Endothelial cell of umbilical vein (primary cell): Measurements from ENCODE around the gene MTREX. TPM values are rescaled to one million over a fixed set of nuclear protein-coding genes. Genes with fewer than 3 reads are reported as not detected.

Experiments
- BruUV-seq: library from RNA; stranded (reverse); fragments of 400-500 nt; replicated peaks from 2 replicates; lab custom pipeline; 2021; lab: Mats Ljungman, UMichigan
- CTCF ChIA-PET: fragments of 300-600, 350-600 bp; sonication (Branson Sonifier 250); formaldehyde crosslinking; loops from one replicate; lab custom pipeline; 2021; ENCODE audit warnings: antibody characterized with exemption, inconsistent platforms; lab: Charles Lee
- POLR2A ChIA-PET: fragments of 300-600, 350-600 bp; sonication (Branson Sonifier 250); formaldehyde crosslinking; loops from one replicate; lab custom pipeline; 2021; ENCODE audit warnings: antibody characterized with exemption, inconsistent platforms; lab: Charles Lee
- DNase-seq: peaks from one replicate; pipeline ENCODE4 v3.0.0-alpha.2; 2011; ENCODE audit warnings: low read depth, low spot score
- FAIRE-seq: peaks from 2 replicates; lab custom pipeline; 2011; peaks lifted over from hg19 to GRCh38; lab: Jason Lieb, UNC
- H2AFZ ChIP-seq: 2 replicates; pipeline ENCODE4 v1.6.0; 2012; ENCODE audit warnings: low read depth, low read length, control low read depth, inconsistent platforms
- H3K27ac ChIP-seq: 2 replicates; pipeline ENCODE4 v1.5.1; 2011; ENCODE audit warnings: low read depth, mild to moderate bottlenecking, control low read depth, low read length, moderate library complexity; ENCODE audit not compliant: insufficient read depth
- H3K27me3 ChIP-seq, 2 experiments: 2 replicates each; pipeline versions ENCODE4 v1.6.0 to v1.6.1; 2011; ENCODE audit warnings: low read length in 2 of 2, mixed read lengths in 1 of 2; ENCODE audit not compliant: control insufficient read depth in 2 of 2, insufficient read depth in 2 of 2
- H3K36me3 ChIP-seq, 2 experiments: 2 replicates in 1 of 2; 3 replicates in 1 of 2; pipeline ENCODE4 v1.5.1; 2011; ENCODE audit warnings: low read length in 2 of 2, mild to moderate bottlenecking in 1 of 2, moderate library complexity in 1 of 2; ENCODE audit not compliant: control insufficient read depth in 2 of 2, insufficient read depth in 2 of 2; ENCODE audit errors: extremely low read depth in 1 of 2
- H3K4me1 ChIP-seq: 3 replicates; pipeline ENCODE4 v1.5.1; 2011; ENCODE audit warnings: mild to moderate bottlenecking, low read length; ENCODE audit not compliant: control insufficient read depth, insufficient read depth; ENCODE audit errors: extremely low read depth
- H3K4me2 ChIP-seq: 2 replicates; pipeline ENCODE4 v1.6.1; 2011; ENCODE audit warnings: low read length, control low read depth, mixed read lengths; ENCODE audit not compliant: insufficient read depth
- H3K4me3 ChIP-seq, 3 experiments: fragments of 200-600 bp in 1 of 3; sonication (generic), shearing (Covaris generic) in 1 of 3; replicated peaks in 1 of 3; 2 replicates each; pipeline ENCODE4 v1.5.1; 2011 to 2016; ENCODE audit warnings: control low read depth in 3 of 3, low read length in 3 of 3, mild to moderate bottlenecking in 2 of 3, inconsistent platforms in 1 of 3, low read depth in 1 of 3, moderate library complexity in 1 of 3; ENCODE audit not compliant: insufficient read depth in 1 of 3
- H3K79me2 ChIP-seq: 2 replicates; pipeline ENCODE4 v1.6.0; 2012; ENCODE audit warnings: low read length, inconsistent platforms; ENCODE audit not compliant: control insufficient read depth, insufficient read depth
- H3K9ac ChIP-seq: replicated peaks from 2 replicates; pipeline ENCODE3; 2011; ENCODE audit warnings: low read length, control low read depth; ENCODE audit not compliant: insufficient read depth; ENCODE audit errors: extremely low read depth
- H3K9me1 ChIP-seq: replicated peaks from 3 replicates; pipeline ENCODE4 v1.6.0; 2011; ENCODE audit warnings: mild to moderate bottlenecking, low read length; ENCODE audit not compliant: control insufficient read depth, insufficient read depth; ENCODE audit errors: extremely low read depth
- H3K9me3 ChIP-seq: replicated peaks from 2 replicates; pipeline ENCODE4 v1.5.1; 2012; ENCODE audit warnings: low read length, inconsistent platforms; ENCODE audit not compliant: control insufficient read depth, insufficient read depth
- H4K20me1 ChIP-seq: replicated peaks from 2 replicates; pipeline ENCODE3; 2011; ENCODE audit warnings: mild to moderate bottlenecking, low read length; ENCODE audit not compliant: control insufficient read depth, insufficient read depth; ENCODE audit errors: extremely low read depth
- CTCF ChIP-seq, 2 donors: IDR thresholded peaks; 1 replicate in 1 of 2; 2 replicates in 1 of 2; pipeline ENCODE4 v1.5.1; 2011; ENCODE audit warnings: low read length in 2 of 2, mild to moderate bottlenecking in 2 of 2, moderate library complexity in 2 of 2, control low read depth in 1 of 2, inconsistent platforms in 1 of 2, low read depth in 1 of 2; ENCODE audit not compliant: insufficient read depth in 1 of 2; ENCODE audit errors: extremely low read depth in 1 of 2
- EZH2 ChIP-seq: IDR thresholded peaks from 2 replicates; pipeline ENCODE4 v1.6.1; 2012; ENCODE audit warnings: borderline replicate concordance, low read depth, mild to moderate bottlenecking, moderate library complexity, low read length, inconsistent platforms; ENCODE audit not compliant: severe bottlenecking
- FOS ChIP-seq: IDR thresholded peaks from 2 replicates; pipeline ENCODE4 v1.6.1; 2011; ENCODE audit warnings: mild to moderate bottlenecking, low read length, moderate library complexity, borderline replicate concordance; ENCODE audit not compliant: insufficient read depth
- GATA2 ChIP-seq: IDR thresholded peaks from 2 replicates; pipeline ENCODE4 v1.7.0; 2011; ENCODE audit warnings: low read depth, mild to moderate bottlenecking, moderate library complexity, mixed read lengths, low read length; ENCODE audit not compliant: insufficient read length, insufficient read depth
- JUN ChIP-seq: IDR thresholded peaks from 2 replicates; pipeline ENCODE4 v1.6.1; 2011; ENCODE audit warnings: borderline replicate concordance, low read depth; ENCODE audit not compliant: insufficient read length, insufficient read depth
- MAX ChIP-seq: IDR thresholded peaks from 2 replicates; pipeline ENCODE4 v1.6.1; 2011; ENCODE audit not compliant: insufficient read depth, insufficient read length
- MYC ChIP-seq: IDR thresholded peaks from one replicate; pipeline ENCODE4 v1.6.1; 2011; ENCODE audit warnings: mild to moderate bottlenecking, low read depth, low read length
- POLR2A ChIP-seq: IDR thresholded peaks from 2 replicates; pipeline ENCODE4 v1.6.1; 2012; ENCODE audit warnings: low read depth, mild to moderate bottlenecking, control low read depth, low read length
- POLR2AphosphoS5 ChIP-seq: IDR thresholded peaks from 2 replicates; pipeline ENCODE4 v1.6.1; 2012; ENCODE audit warnings: low read depth, mild to moderate bottlenecking, control low read depth, low read length, moderate library complexity; ENCODE audit not compliant: insufficient read depth
- dilution Hi-C: fragments of 300-500 bp; cut with MboI; formaldehyde crosslinking; loops from one replicate; pipeline ENCODE4 v1.15.0; 2019; ENCODE audit warnings: low sequenced_read_pairs; ENCODE audit not compliant: extremely low pct_ligation_motif_present
- intact Hi-C: fragments of 100-400 bp; cut with micrococcal nuclease; formaldehyde crosslinking; loops from one replicate; pipeline ENCODE4 v1.10.0; 2022
- polyA plus RNA-seq, 4 experiments: library from polyadenylated mRNA; depleted of rRNA in 3 of 4; stranded (reverse) in 3 of 4; unstranded in 1 of 4; fragments of >200 nt; gene quantifications; 2 replicates each; pipeline versions ENCODE4 v1.2.1 to v1.2.3, GENCODE V29; 2011 to 2012; ENCODE audit warnings: missing spikeins in 1 of 4
- total RNA-seq: library from RNA; stranded (reverse); gene quantifications from 2 replicates; pipeline ENCODE4 v1.2.3, GENCODE V29; 2021

MTREX gene
- total and polyA plus RNA-seq, 2 donors (not counting 3 experiments of a cell fraction or from before 2014, with no cell fraction given): 9.8 to 76.3 TPM

- peak overlapping the region; percentile 60 for H3K27ac ChIP-seq
- H3K9me1 ChIP-seq: no peaks in the 10 kb centered on the region
- no peak overlapping the region for H2AFZ ChIP-seq
- BruUV-seq: no TSS peak
- intact Hi-C loops: no loop called here
- peak overlapping the region; percentile 18 for H3K4me2 ChIP-seq
- ChIA-PET CTCF (no interaction called here), POLR2A (no interaction called here)
- H3K9me3 ChIP-seq: no peaks in the 10 kb centered on the region
- no peaks in the 10 kb centered on the region for H4K20me1 ChIP-seq
- no peak overlapping the region for H3K9ac ChIP-seq
- H3K4me1 ChIP-seq: peaks cover 17% of the 10 kb centered on the region
- FAIRE-seq (no peak), DNase-seq (no peak)
- dilution Hi-C loops: no loop called here
- no peak overlapping the region for H3K4me3 ChIP-seq
- H3K79me2 ChIP-seq: no peaks in the 10 kb centered on the region
- H3K27me3 ChIP-seq: no peaks in the 10 kb centered on the region
- TF ChIP-seq MAX (no peak), CTCF (IDR thresholded peaks at IDR 0.05; ENCODE audit: extremely low read depth in 1 of 2, insufficient read depth in 1 of 2, low read depth in 1 of 2, low read length in 2 of 2) (no peak), EZH2 (no peak), JUN (no peak), MYC (no peak), FOS (no peak), GATA2 (no peak), POLR2AphosphoS5 (no peak), POLR2A (no peak)
- peaks cover 0 to 3% of the 10 kb centered on the region in 2 experiments for H3K36me3 ChIP-seq
Measured at GRCh38 chr5:55437452-55437851, 129.7 kb downstream of the MTREX start.
